ENCODE measurements around the gene EFNB2. TPM values are rescaled to one million over a fixed set of nuclear protein-coding genes. Genes with fewer than 3 reads are reported as not detected.

The EFNB2 gene
- total RNA-seq, 1 experiment from 2014 or later = 16.4 TPM

- Histone ChIP-seq H3K4me1 (ENCODE audit: insufficient read depth, low read length) (peaks cover 11% of the 10 kb centered on the region), H3K79me2 (ENCODE audit: low read length) (no peaks in the 10 kb centered on the region), H3K36me3 (ENCODE audit: low read depth, low read length) (no peaks in the 10 kb centered on the region), H3K9ac (ENCODE audit: low read length) (no peak overlapping the region), H3K9me2 (replicated peaks; ENCODE audit: low read length) (no peaks in the 10 kb centered on the region), H3K27me3 (ENCODE audit: low read length) (no peaks in the 10 kb centered on the region), H3K4me2 (ENCODE audit: low read length) (no peak overlapping the region), H3K27ac (ENCODE audit: low read length) (no peak overlapping the region), H3K9me3 (ENCODE audit: low read length) (no peaks in the 10 kb centered on the region), H2AFZ (ENCODE audit: low read length) (no peak overlapping the region), H3F3A (ENCODE audit: low read length, unreplicated experiment) (no peaks in the 10 kb centered on the region), H4K20me1 (ENCODE audit: low read length) (no peaks in the 10 kb centered on the region), H3K4me3 (ENCODE audit: low read length) (no peak overlapping the region)
- DNase-seq (no peak), ATAC-seq (no peak)
- no peak for TF ChIP-seq EZH2phosphoT487 (IDR thresholded peaks at IDR 0.05; ENCODE audit: borderline replicate concordance, low read length)
- TF ChIP-seq EZH2 (IDR thresholded peaks at IDR 0.05; ENCODE audit: low read length, unreplicated experiment) = no peak
- TF ChIP-seq CTCF (conservative IDR thresholded peaks at IDR 0.05; ENCODE audit: low read depth, low read length) = no peak
- intact Hi-C loops (cut with micrococcal nuclease) = no loop called here
- ChIA-PET CTCF (no interaction called here), POLR2A (ENCODE audit: unreplicated experiment) (no interaction called here)
- BruUV-seq (replicated peaks) = no TSS peak
Measured at GRCh38 chr13:106467427-106468122, 67.9 kb downstream of the EFNB2 start.

GRCh38 chr13:106466691-106467426 is 68.6 kb downstream of the EFNB2 start:
- no peak overlapping the region for H2AFZ ChIP-seq (ENCODE audit: low read length)
- intact Hi-C loops (cut with micrococcal nuclease) = no loop called here
- H3K79me2 ChIP-seq (ENCODE audit: low read length) = no peaks in the 10 kb centered on the region
- no peak overlapping the region for H3K9ac ChIP-seq (ENCODE audit: low read length)
- CTCF ChIA-PET = no interaction called here
- no peaks in the 10 kb centered on the region for H3K9me2 ChIP-seq (replicated peaks; ENCODE audit: low read length)
- H3K4me3 ChIP-seq (ENCODE audit: low read length) = no peak overlapping the region
- H3K36me3 ChIP-seq (ENCODE audit: low read depth, low read length) = no peaks in the 10 kb centered on the region
- peaks cover 7% of the 10 kb centered on the region for H3K4me1 ChIP-seq (ENCODE audit: insufficient read depth, low read length)
- TF ChIP-seq EZH2 (IDR thresholded peaks at IDR 0.05; ENCODE audit: low read length, unreplicated experiment) (no peak), EZH2phosphoT487 (IDR thresholded peaks at IDR 0.05; ENCODE audit: borderline replicate concordance, low read length) (no peak), CTCF (conservative IDR thresholded peaks at IDR 0.05; ENCODE audit: low read depth, low read length) (no peak)
- DNase-seq = no peak
- no TSS peak for BruUV-seq (replicated peaks)
- H3K27ac ChIP-seq (ENCODE audit: low read length) = no peak overlapping the region
- no peaks in the 10 kb centered on the region for H4K20me1 ChIP-seq (ENCODE audit: low read length)
- H3F3A ChIP-seq (ENCODE audit: low read length, unreplicated experiment) = no peaks in the 10 kb centered on the region
- no peak for ATAC-seq
- POLR2A ChIA-PET (ENCODE audit: unreplicated experiment) = no interaction called here
- H3K27me3 ChIP-seq (ENCODE audit: low read length) = no peaks in the 10 kb centered on the region
- H3K4me2 ChIP-seq (ENCODE audit: low read length) = no peak overlapping the region
- H3K9me3 ChIP-seq (ENCODE audit: low read length) = no peaks in the 10 kb centered on the region

- ChIA-PET CTCF (no interaction called here), POLR2A (ENCODE audit: unreplicated experiment) (no interaction called here)
- H2AFZ ChIP-seq (ENCODE audit: low read length) = no peak overlapping the region
- intact Hi-C loops (cut with micrococcal nuclease) = no loop called here
- no peaks in the 10 kb centered on the region for H4K20me1 ChIP-seq (ENCODE audit: low read length)
- no peaks in the 10 kb centered on the region for H3K9me2 ChIP-seq (replicated peaks; ENCODE audit: low read length)
- TF ChIP-seq CTCF (conservative IDR thresholded peaks at IDR 0.05; ENCODE audit: low read depth, low read length) = no peak
- TF ChIP-seq EZH2 (IDR thresholded peaks at IDR 0.05; ENCODE audit: low read length, unreplicated experiment) = no peak
- TF ChIP-seq EZH2phosphoT487 (IDR thresholded peaks at IDR 0.05; ENCODE audit: borderline replicate concordance, low read length) = no peak
- no peak overlapping the region for H3K27ac ChIP-seq (ENCODE audit: low read length)
- no TSS peak for BruUV-seq (replicated peaks)
- no peak overlapping the region for H3K4me2 ChIP-seq (ENCODE audit: low read length)
- DNase-seq (no peak), ATAC-seq (no peak)
- no peaks in the 10 kb centered on the region for H3K4me1 ChIP-seq (ENCODE audit: insufficient read depth, low read length)
- H3K27me3 ChIP-seq (ENCODE audit: low read length) = no peaks in the 10 kb centered on the region
- H3K9me3 ChIP-seq (ENCODE audit: low read length) = no peaks in the 10 kb centered on the region
- no peak overlapping the region for H3K4me3 ChIP-seq (ENCODE audit: low read length)
- H3K79me2 ChIP-seq (ENCODE audit: low read length) = no peaks in the 10 kb centered on the region
- H3K36me3 ChIP-seq (ENCODE audit: low read depth, low read length) = no peaks in the 10 kb centered on the region
- no peaks in the 10 kb centered on the region for H3F3A ChIP-seq (ENCODE audit: low read length, unreplicated experiment)
- no peak overlapping the region for H3K9ac ChIP-seq (ENCODE audit: low read length)
Measured at GRCh38 chr13:106464076-106464475, 71.4 kb downstream of the EFNB2 start.
